Mucosa of descending colon (tissue), 3 donors: Measurements from ENCODE around the gene CKAP4. TPM values are rescaled to one million over a fixed set of nuclear protein-coding genes. Genes with fewer than 3 reads are reported as not detected.

Experiments used
- ATAC-seq: fragments of 200-7000 bp; cut with Tn5 transposase; one replicate; pipeline ENCODE4 v1.9.1; 2020; ENCODE audit warnings: mild to moderate bottlenecking, moderate library complexity
- DNase-seq, 3 donors: peaks; one replicate each; pipeline ENCODE4 v3.0.0-alpha.2; 2020
- H3K36me3 ChIP-seq: fragments of 200-600 bp; one replicate; pipeline ENCODE4 v1.8.0; 2021; ENCODE audit warnings: low read depth, mild to moderate bottlenecking
- H3K4me1 ChIP-seq: fragments of 200-600 bp; one replicate; pipeline ENCODE4 v1.8.0; 2021; ENCODE audit warnings: low read depth, mild to moderate bottlenecking
- H3K4me3 ChIP-seq: fragments of 200-600 bp; one replicate; pipeline ENCODE4 v1.8.0; 2021; ENCODE audit warnings: mild to moderate bottlenecking
- H3K9me3 ChIP-seq: fragments of 200-600 bp; one replicate; pipeline ENCODE4 v1.8.0; 2021; ENCODE audit warnings: mild to moderate bottlenecking
- intact Hi-C, 2 donors: fragments of 100-400 bp; cut with DNase I in 1 of 2; cut with micrococcal nuclease in 1 of 2; formaldehyde crosslinking; loops; one replicate each; pipeline versions ENCODE4 v1.11.0 to v1.11.1; 2022; cut with DNase I, micrococcal nuclease
- total RNA-seq, 3 donors: library from RNA; stranded (reverse); fragmentation: NEBNext Ultra II Directional in 2 of 3; extraction: Animal tissue kit (Norgen Biotek cat#: 25700) in 2 of 3; gene quantifications; one replicate each; pipeline versions ENCODE4 v1.2.1 to v1.2.4, GENCODE V29; 2021 to 2023
- TF ChIP-seq, protein P1 (sequence below): fragments of 200-600 bp; IDR thresholded peaks from one replicate; pipeline ENCODE4 v1.8.0; 2022; ENCODE audit warnings: antibody characterized with exemption, mild to moderate bottlenecking
- donor health status: DM: no; HTN: no; CAD: no; lungs with moderate emphysema.
- donor health status: DM: no; HTN: no; CAD: no.
- donor health status: DM: no; HTN: yes; CAD: no.

Gene CKAP4
- total RNA-seq, 3 donors from 2014 or later = 40.6 to 103 (median 46.8) TPM

DNA sequence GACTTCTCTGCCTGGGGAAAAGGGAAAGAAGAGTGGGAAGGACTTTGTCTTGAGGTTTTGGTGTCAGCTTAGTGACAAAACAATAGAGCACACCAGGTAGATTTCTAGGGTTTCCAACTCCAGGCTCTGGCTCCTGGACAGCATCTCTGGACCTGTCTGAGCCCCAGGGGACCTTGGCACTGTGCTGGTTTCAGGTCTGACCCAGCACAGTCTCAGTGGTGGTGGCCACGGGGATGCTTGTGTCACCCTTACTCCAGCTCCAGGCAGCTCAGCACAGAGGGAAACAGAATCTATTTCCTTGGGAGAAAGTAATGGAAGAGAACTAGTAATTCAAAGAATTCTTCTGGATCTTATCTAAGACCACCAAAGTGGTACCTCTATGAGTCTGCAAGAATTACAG is 11.1 kb upstream of the CKAP4 start:
- H3K9me3 ChIP-seq = no peaks in the 10 kb centered on the region
- H3K4me1 ChIP-seq = no peaks in the 10 kb centered on the region
- H3K36me3 ChIP-seq = no peaks in the 10 kb centered on the region
- intact Hi-C loops = no loop called here
- H3K4me3 ChIP-seq = no peak overlapping the region
- ATAC-seq (no peak), DNase-seq (no peak)
- TF ChIP-seq, protein P1, sequence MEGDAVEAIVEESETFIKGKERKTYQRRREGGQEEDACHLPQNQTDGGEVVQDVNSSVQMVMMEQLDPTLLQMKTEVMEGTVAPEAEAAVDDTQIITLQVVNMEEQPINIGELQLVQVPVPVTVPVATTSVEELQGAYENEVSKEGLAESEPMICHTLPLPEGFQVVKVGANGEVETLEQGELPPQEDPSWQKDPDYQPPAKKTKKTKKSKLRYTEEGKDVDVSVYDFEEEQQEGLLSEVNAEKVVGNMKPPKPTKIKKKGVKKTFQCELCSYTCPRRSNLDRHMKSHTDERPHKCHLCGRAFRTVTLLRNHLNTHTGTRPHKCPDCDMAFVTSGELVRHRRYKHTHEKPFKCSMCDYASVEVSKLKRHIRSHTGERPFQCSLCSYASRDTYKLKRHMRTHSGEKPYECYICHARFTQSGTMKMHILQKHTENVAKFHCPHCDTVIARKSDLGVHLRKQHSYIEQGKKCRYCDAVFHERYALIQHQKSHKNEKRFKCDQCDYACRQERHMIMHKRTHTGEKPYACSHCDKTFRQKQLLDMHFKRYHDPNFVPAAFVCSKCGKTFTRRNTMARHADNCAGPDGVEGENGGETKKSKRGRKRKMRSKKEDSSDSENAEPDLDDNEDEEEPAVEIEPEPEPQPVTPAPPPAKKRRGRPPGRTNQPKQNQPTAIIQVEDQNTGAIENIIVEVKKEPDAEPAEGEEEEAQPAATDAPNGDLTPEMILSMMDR = no peak

DNA sequence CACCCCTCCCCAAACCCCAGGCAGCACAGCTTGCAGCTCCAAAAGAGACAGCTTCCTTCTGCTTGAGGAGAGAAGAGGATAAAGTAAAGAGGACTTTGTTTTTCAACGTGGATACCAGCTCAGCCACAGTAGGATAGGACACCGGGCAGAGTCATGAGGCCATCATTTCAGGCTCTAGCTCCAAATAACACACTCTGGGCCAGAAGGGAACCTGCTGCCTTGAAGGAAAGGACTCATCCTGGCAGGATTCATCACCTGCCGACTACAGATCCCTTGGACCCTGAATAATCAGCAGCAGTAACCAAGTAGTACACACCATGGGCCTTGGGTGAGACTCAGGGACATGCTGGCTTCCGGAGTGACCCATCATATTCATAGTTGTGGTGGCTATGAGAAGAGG is 10.4 kb upstream of the CKAP4 start:
- no peaks in the 10 kb centered on the region for H3K9me3 ChIP-seq
- H3K4me1 ChIP-seq = no peaks in the 10 kb centered on the region
- H3K4me3 ChIP-seq = no peak overlapping the region
- ATAC-seq (no peak), DNase-seq (no peak)
- no peaks in the 10 kb centered on the region for H3K36me3 ChIP-seq
- intact Hi-C loops = no loop called here
- TF ChIP-seq, protein P1 = no peak

DNA sequence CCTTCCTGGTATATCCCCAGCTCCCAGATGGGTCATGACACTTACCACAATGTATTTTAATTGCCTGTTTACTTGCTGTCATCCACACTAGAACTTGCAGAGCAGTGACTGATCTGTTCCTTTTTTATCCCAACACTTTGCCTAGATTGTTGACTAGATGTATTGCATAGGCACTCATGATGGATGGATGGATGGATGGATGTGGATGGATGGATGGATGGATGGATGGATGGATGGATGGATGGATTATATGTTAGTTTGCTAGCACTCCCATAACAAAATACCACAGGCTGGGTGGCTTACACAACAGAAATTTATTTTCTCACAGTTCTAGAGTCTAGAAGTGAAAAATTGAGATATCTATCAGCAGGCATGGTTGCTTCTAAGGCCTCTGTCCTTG is 8.7 kb upstream of the CKAP4 start:
- intact Hi-C loops = no loop called here
- Histone ChIP-seq H3K4me1 (no peaks in the 10 kb centered on the region), H3K9me3 (no peaks in the 10 kb centered on the region), H3K4me3 (no peak overlapping the region), H3K36me3 (no peaks in the 10 kb centered on the region)
- ATAC-seq (no peak), DNase-seq (no peak)
- TF ChIP-seq, protein P1 = no peak

DNA sequence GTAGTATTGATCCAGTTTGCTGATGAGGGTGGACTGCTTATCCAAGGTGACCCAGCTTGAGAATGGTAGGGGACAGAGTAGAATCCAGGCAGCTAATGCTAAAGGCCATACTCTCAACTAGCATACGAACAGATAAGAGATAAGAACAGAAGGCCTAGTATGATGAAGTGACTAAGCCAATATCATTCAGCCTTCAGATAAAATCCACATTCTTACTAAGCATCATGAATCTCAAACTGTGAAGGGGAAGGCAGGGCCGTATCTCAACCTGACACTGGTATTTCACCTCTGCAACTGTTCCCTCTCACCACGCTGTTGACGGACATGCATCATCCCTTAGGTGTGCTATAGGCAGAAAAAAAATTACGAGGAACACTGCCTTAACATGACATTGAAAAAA is 8.1 kb upstream of the CKAP4 start:
- TF ChIP-seq, protein P1 = no peak
- no peaks in the 10 kb centered on the region for H3K36me3 ChIP-seq
- no peak overlapping the region for H3K4me3 ChIP-seq
- H3K9me3 ChIP-seq = no peaks in the 10 kb centered on the region
- no peak for DNase-seq
- intact Hi-C loops = no loop called here
- no peaks in the 10 kb centered on the region for H3K4me1 ChIP-seq
- ATAC-seq = no peak

DNA sequence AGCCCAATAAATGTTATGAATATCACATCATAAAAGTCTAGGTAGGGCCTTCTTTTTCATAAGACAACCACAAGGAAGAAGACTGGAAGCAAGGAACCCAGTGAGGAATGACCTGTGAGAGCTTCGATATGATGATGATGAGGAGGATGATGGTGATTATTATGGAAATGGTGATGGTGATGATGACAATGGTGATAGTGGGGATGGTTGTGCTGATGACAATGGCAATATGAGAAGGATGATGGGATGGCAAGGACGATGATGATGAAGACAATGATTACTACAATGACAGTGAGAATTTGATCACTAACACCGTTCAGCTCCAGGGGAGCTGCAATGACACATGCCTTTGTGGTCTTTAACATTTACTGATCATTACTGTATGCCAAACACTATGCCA is 7.7 kb upstream of the CKAP4 start:
- TF ChIP-seq, protein P1 = no peak
- Histone ChIP-seq H3K4me1 (no peaks in the 10 kb centered on the region), H3K4me3 (no peak overlapping the region), H3K9me3 (no peaks in the 10 kb centered on the region), H3K36me3 (no peaks in the 10 kb centered on the region)
- no peak for DNase-seq
- no peak for ATAC-seq
- intact Hi-C loops = no loop called here

DNA sequence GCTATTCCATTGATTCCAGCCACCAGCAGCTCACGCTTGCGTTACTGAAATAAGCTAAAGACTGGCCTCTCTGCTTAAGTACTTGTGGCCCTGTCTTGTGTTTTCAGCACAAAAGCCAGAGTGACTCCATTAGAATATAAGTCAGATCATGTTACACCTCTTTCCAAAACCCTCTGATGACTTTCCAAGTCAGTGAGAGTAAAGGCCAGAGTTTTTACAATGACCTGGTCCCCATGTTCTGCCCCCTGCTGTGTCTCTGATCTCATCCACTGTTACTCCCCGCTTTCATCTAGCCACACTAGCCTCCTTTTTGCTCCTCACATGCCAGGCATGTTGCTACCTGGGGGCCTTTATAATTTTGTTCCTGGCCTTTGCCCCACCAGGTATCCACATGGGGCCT is 6.9 kb upstream of the CKAP4 start:
- H3K9me3 ChIP-seq = no peaks in the 10 kb centered on the region
- no peaks in the 10 kb centered on the region for H3K36me3 ChIP-seq
- no peaks in the 10 kb centered on the region for H3K4me1 ChIP-seq
- ATAC-seq (no peak), DNase-seq (no peak)
- TF ChIP-seq, protein P1 = no peak
- no peak overlapping the region for H3K4me3 ChIP-seq
- intact Hi-C loops = no loop called here
